Measurements from ENCODE around the gene GNG8.

DNA sequence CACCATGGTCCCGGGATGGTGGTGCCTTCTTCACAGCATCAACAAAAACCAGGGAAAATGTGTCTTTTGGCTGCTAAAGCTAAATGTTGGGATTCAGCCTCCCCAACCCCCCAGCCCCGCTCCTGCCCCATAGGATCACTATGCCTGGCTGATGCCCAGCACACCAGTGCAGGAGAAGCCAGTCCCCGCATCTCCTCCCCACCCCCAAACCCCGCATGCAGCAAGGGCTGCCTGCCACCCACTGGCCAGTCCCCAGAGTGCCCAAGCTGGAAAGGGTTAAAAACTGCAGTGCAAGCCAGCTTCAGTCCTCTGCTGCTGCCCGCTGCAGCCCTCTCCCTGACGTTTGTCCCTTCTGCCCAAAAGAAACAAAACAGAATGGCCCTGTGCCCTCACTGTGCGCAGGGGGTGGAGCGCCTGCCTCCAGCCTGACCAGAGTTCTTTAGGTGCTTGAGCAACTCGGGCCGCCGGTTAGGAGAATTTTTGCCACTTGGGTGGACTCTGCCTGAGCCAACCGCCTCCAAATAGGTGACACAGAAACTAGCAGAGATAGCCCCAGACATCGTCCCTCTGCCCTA is 31.1 kb downstream of the GNG8 start:
- TF ChIP-seq, protein P1, sequence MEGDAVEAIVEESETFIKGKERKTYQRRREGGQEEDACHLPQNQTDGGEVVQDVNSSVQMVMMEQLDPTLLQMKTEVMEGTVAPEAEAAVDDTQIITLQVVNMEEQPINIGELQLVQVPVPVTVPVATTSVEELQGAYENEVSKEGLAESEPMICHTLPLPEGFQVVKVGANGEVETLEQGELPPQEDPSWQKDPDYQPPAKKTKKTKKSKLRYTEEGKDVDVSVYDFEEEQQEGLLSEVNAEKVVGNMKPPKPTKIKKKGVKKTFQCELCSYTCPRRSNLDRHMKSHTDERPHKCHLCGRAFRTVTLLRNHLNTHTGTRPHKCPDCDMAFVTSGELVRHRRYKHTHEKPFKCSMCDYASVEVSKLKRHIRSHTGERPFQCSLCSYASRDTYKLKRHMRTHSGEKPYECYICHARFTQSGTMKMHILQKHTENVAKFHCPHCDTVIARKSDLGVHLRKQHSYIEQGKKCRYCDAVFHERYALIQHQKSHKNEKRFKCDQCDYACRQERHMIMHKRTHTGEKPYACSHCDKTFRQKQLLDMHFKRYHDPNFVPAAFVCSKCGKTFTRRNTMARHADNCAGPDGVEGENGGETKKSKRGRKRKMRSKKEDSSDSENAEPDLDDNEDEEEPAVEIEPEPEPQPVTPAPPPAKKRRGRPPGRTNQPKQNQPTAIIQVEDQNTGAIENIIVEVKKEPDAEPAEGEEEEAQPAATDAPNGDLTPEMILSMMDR (IDR thresholded peaks at IDR 0.05): no peak
- TF ChIP-seq POLR2AphosphoS5 (IDR thresholded peaks at IDR 0.05): no peak
- TF ChIP-seq EP300 (IDR thresholded peaks at IDR 0.05; ENCODE audit: low read depth): no peak
- TF ChIP-seq POLR2A (IDR thresholded peaks at IDR 0.05): no peak
